Adrenal gland (tissue), 5 donors: Measurements from ENCODE around the gene PPP1R10.
A peak's percentile ranks its signal among the peaks of the same experiment; 100 is the strongest.

Experiments
- POLR2A ChIP-seq, 2 donors: fragments of 450-650 bp; IDR thresholded peaks; one replicate each; pipeline ENCODE4 v1.6.1; 2017; ENCODE audit warnings: antibody characterized with exemption in 2 of 2, mild to moderate bottlenecking in 2 of 2, moderate library complexity in 1 of 2
- TF ChIP-seq, protein P1 (sequence below), 6 experiments: fragments of 450-650 bp in 4 of 6; fragments of 200-600 bp in 2 of 6; sonication (generic) in 1 of 6; IDR thresholded peaks; 1 replicate in 5 of 6; 2 replicates in 1 of 6; pipeline versions ENCODE4 v1.5.1 to v1.8.0; 2016 to 2021; ENCODE audit warnings: antibody characterized with exemption in 6 of 6, mild to moderate bottlenecking in 2 of 6, moderate library complexity in 1 of 6
- donor health status: DM: no; HTN: no; CAD: no.

DNA sequence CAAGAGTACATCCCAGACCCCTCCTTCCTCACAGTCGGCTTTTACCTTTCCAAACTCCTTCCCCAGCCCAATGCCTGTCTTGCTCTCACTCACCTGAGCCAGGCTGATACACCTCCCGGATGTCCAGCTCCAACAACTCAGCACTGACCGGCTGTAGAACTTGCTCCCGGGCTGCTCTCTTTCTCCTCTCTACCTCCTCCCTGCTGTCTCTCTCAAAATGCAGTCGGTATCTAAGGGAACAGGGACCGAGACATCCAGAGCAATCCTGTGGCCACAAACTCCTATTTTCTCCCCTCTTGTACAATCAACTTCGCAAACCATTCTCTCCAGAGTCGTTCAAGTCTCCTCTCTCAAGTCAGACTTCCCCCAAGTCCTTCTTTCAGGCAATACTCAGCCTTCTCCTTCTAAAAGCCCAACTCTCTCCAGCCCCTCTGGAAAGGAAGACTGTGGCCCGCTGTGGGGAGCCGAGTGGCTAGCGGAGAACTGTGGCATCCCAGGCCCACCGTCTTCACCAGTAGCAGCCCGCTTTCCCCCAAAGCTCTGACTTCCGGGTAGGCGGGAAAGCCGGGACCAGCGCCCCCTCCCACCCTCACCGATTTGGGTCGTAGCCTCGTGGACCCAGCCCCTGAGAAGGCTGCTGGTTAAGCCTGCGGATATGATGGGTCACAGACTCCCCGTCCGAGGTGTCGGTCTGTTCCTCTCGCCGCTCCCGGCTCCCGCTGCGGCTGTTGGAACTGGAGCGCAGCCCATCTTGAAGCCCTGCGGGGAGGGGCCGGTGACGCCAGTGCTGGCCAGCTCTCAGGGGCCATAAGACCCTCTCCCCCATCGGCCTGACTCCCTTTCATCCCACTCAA, 61.9 kb downstream of the PPP1R10 start:
- TF ChIP-seq, protein P1, sequence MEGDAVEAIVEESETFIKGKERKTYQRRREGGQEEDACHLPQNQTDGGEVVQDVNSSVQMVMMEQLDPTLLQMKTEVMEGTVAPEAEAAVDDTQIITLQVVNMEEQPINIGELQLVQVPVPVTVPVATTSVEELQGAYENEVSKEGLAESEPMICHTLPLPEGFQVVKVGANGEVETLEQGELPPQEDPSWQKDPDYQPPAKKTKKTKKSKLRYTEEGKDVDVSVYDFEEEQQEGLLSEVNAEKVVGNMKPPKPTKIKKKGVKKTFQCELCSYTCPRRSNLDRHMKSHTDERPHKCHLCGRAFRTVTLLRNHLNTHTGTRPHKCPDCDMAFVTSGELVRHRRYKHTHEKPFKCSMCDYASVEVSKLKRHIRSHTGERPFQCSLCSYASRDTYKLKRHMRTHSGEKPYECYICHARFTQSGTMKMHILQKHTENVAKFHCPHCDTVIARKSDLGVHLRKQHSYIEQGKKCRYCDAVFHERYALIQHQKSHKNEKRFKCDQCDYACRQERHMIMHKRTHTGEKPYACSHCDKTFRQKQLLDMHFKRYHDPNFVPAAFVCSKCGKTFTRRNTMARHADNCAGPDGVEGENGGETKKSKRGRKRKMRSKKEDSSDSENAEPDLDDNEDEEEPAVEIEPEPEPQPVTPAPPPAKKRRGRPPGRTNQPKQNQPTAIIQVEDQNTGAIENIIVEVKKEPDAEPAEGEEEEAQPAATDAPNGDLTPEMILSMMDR (IDR thresholded peaks at IDR 0.05), result no peak
- TF ChIP-seq POLR2A (IDR thresholded peaks at IDR 0.05), result peak in 1 of 2 donors; percentile 14
